22Rv1 (cell line): ENCODE measurements around the gene MTRFR.
A peak's percentile ranks its signal among the peaks of the same experiment; 100 is the strongest.

Experiments used
- H3K27ac ChIP-seq: fragments of 450-650 bp; 2 replicates; pipeline ENCODE4 v1.5.1; 2017
- CTCF ChIP-seq: fragments of 450-650 bp; IDR thresholded peaks from 2 replicates; pipeline ENCODE4 v1.5.1; 2017; ENCODE audit warnings: mild to moderate bottlenecking
- ZFX ChIP-seq: fragments of 450-650 bp; IDR thresholded peaks from 2 replicates; pipeline ENCODE4 v1.6.1; 2017; ENCODE audit warnings: antibody characterized with exemption, borderline replicate concordance

MTRFR gene

GRCh38 chr12:123261196-123261595 lies 28.0 kb downstream of the MTRFR start:
- H3K27ac ChIP-seq = 0 out of 2 replicates have a peak overlapping the region, but pooled peaks have one; percentile 69
- TF ChIP-seq CTCF (no peak), ZFX (no peak)

- TF ChIP-seq CTCF (no peak), ZFX (no peak)
- H3K27ac ChIP-seq = no peak overlapping the region
Measured at GRCh38 chr12:123263196-123263817, 30.1 kb downstream of the MTRFR start.

- no peak for TF ChIP-seq ZFX
- TF ChIP-seq CTCF = peak; percentile 18
- no peak overlapping the region for H3K27ac ChIP-seq
Measured at GRCh38 chr12:123264642-123265041, 31.4 kb downstream of the MTRFR start.

- TF ChIP-seq CTCF (no peak), ZFX (no peak)
- no peak overlapping the region for H3K27ac ChIP-seq
Measured at GRCh38 chr12:123265851-123266678, 32.8 kb downstream of the MTRFR start.

- H3K27ac ChIP-seq = no peak overlapping the region; the same call in 1 of the 2 replicates
- TF ChIP-seq ZFX (no peak), CTCF (no peak)
Measured at GRCh38 chr12:123266679-123267277, 33.5 kb downstream of the MTRFR start.

GRCh38 chr12:123267335-123267920 lies 34.2 kb downstream of the MTRFR start:
- H3K27ac ChIP-seq = peak overlapping the region; percentile 7; the same call in 1 of the 2 replicates
- TF ChIP-seq CTCF = no peak
- no peak for TF ChIP-seq ZFX
